DOHH2 (cell line): Measurements from ENCODE around the gene CYB5A.

Source experiments
- H3F3A ChIP-seq: fragments of 200-600 bp; sonication (generic), shearing (Covaris generic); 2 replicates; pipeline ENCODE4 v1.6.0; 2016; ENCODE audit warnings: antibody characterized with exemption, mild to moderate bottlenecking; ENCODE audit not compliant: control insufficient read depth, insufficient read depth
- H3K27ac ChIP-seq: fragments of 200-600 bp; sonication (generic); 2 replicates; pipeline ENCODE4 v1.5.1; 2014; ENCODE audit warnings: low read depth, mild to moderate bottlenecking, low read length, moderate library complexity
- H3K27me3 ChIP-seq: fragments of 200-600 bp; sonication (generic); 2 replicates; pipeline ENCODE4 v1.6.1; 2014; ENCODE audit warnings: mild to moderate bottlenecking, low read length, mixed read lengths; ENCODE audit not compliant: control insufficient read depth
- H3K36me3 ChIP-seq: fragments of 200-600 bp; sonication (generic); 2 replicates; pipeline ENCODE4 v1.6.1; 2014; ENCODE audit warnings: mild to moderate bottlenecking, low read length, moderate library complexity, mixed read lengths; ENCODE audit not compliant: control insufficient read depth
- H3K4me1 ChIP-seq: fragments of 200-600 bp; sonication (generic); 2 replicates; pipeline ENCODE4 v1.6.1; 2014; ENCODE audit warnings: mild to moderate bottlenecking, low read length, mixed read lengths; ENCODE audit not compliant: control insufficient read depth
- H3K4me2 ChIP-seq: fragments of 200-600 bp; sonication (generic); 2 replicates; pipeline ENCODE4 v1.6.0; 2014; ENCODE audit warnings: mild to moderate bottlenecking, low read length, moderate library complexity
- H3K4me3 ChIP-seq: fragments of 200-600 bp; sonication (generic); 2 replicates; pipeline ENCODE4 v1.5.1; 2014; ENCODE audit warnings: mild to moderate bottlenecking, low read length, mixed read lengths
- H3K79me2 ChIP-seq: fragments of 200-600 bp; sonication (generic); 2 replicates; pipeline ENCODE4 v1.6.1; 2014; ENCODE audit warnings: mild to moderate bottlenecking, low read length, mixed read lengths; ENCODE audit not compliant: control insufficient read depth
- H3K9me2 ChIP-seq: fragments of 200-600 bp; sonication (generic); replicated peaks from 2 replicates; pipeline ENCODE4 v1.6.1; 2014; ENCODE audit warnings: mild to moderate bottlenecking, low read length, mixed read lengths; ENCODE audit not compliant: control insufficient read depth
- H3K9me3 ChIP-seq: fragments of 200-600 bp; sonication (generic); 2 replicates; pipeline ENCODE4 v1.6.1; 2014; ENCODE audit warnings: antibody characterized with exemption, low read length, mixed read lengths; ENCODE audit not compliant: control insufficient read depth, insufficient read depth
- H4K20me1 ChIP-seq: fragments of 200-600 bp; sonication (generic); 2 replicates; pipeline ENCODE4 v1.6.0; 2014; ENCODE audit warnings: low read depth, mild to moderate bottlenecking, antibody characterized with exemption, low read length, moderate library complexity; ENCODE audit not compliant: control insufficient read depth, insufficient read depth
- CTCF ChIP-seq: fragments of 200-600 bp; sonication (generic); IDR thresholded peaks from one replicate; pipeline ENCODE4 v1.5.1; 2014; ENCODE audit warnings: antibody characterized with exemption, mild to moderate bottlenecking, low read depth, low read length; ENCODE audit not compliant: poor library complexity, severe bottlenecking
- EZH2phosphoT487 ChIP-seq: fragments of 200-600 bp; sonication (generic); IDR thresholded peaks from 2 replicates; pipeline ENCODE4 v1.6.1; 2017; ENCODE audit warnings: borderline replicate concordance, mild to moderate bottlenecking, antibody characterized with exemption, low read length, moderate library complexity, mixed read lengths

CYB5A gene

GRCh38 chr18:74277296-74277695 is 14.5 kb downstream of the CYB5A start:
- Histone ChIP-seq H3K36me3 (no peaks in the 10 kb centered on the region), H3K4me3 (no peak overlapping the region), H3K4me2 (no peak overlapping the region), H4K20me1 (no peaks in the 10 kb centered on the region), H3K9me3 (no peaks in the 10 kb centered on the region), H3K27ac (no peak overlapping the region), H3K27me3 (no peaks in the 10 kb centered on the region), H3K4me1 (no peaks in the 10 kb centered on the region), H3F3A (no peaks in the 10 kb centered on the region), H3K9me2 (no peaks in the 10 kb centered on the region), H3K79me2 (no peaks in the 10 kb centered on the region)
- TF ChIP-seq EZH2phosphoT487 (no peak), CTCF (no peak)

GRCh38 chr18:74276609-74277008 is 15.2 kb downstream of the CYB5A start:
- H3K9me3 ChIP-seq: no peaks in the 10 kb centered on the region
- no peaks in the 10 kb centered on the region for H3F3A ChIP-seq
- no peaks in the 10 kb centered on the region for H4K20me1 ChIP-seq
- H3K9me2 ChIP-seq: no peaks in the 10 kb centered on the region
- H3K4me2 ChIP-seq: no peak overlapping the region
- no peak overlapping the region for H3K27ac ChIP-seq
- H3K36me3 ChIP-seq: no peaks in the 10 kb centered on the region
- H3K27me3 ChIP-seq: no peaks in the 10 kb centered on the region
- TF ChIP-seq EZH2phosphoT487 (no peak), CTCF (no peak)
- no peaks in the 10 kb centered on the region for H3K4me1 ChIP-seq
- no peaks in the 10 kb centered on the region for H3K79me2 ChIP-seq
- no peak overlapping the region for H3K4me3 ChIP-seq

GRCh38 chr18:74275736-74276135 is 16.0 kb downstream of the CYB5A start:
- no peaks in the 10 kb centered on the region for H3K36me3 ChIP-seq
- no peak overlapping the region for H3K4me3 ChIP-seq
- no peaks in the 10 kb centered on the region for H3K79me2 ChIP-seq
- no peaks in the 10 kb centered on the region for H3K9me2 ChIP-seq
- H3F3A ChIP-seq: no peaks in the 10 kb centered on the region
- TF ChIP-seq CTCF (no peak), EZH2phosphoT487 (no peak)
- H3K9me3 ChIP-seq: no peaks in the 10 kb centered on the region
- H3K4me2 ChIP-seq: no peak overlapping the region
- H4K20me1 ChIP-seq: no peaks in the 10 kb centered on the region
- H3K27ac ChIP-seq: no peak overlapping the region
- H3K4me1 ChIP-seq: no peaks in the 10 kb centered on the region
- H3K27me3 ChIP-seq: no peaks in the 10 kb centered on the region

GRCh38 chr18:74274700-74275099 is 17.1 kb downstream of the CYB5A start:
- H3K27me3 ChIP-seq: no peaks in the 10 kb centered on the region
- no peaks in the 10 kb centered on the region for H3K79me2 ChIP-seq
- no peaks in the 10 kb centered on the region for H3K4me1 ChIP-seq
- TF ChIP-seq CTCF: no peak
- TF ChIP-seq EZH2phosphoT487: no peak
- no peak overlapping the region for H3K4me3 ChIP-seq
- H4K20me1 ChIP-seq: no peaks in the 10 kb centered on the region
- no peak overlapping the region for H3K4me2 ChIP-seq
- H3K36me3 ChIP-seq: no peaks in the 10 kb centered on the region
- no peak overlapping the region for H3K27ac ChIP-seq
- no peaks in the 10 kb centered on the region for H3K9me2 ChIP-seq
- H3K9me3 ChIP-seq: no peaks in the 10 kb centered on the region
- H3F3A ChIP-seq: no peaks in the 10 kb centered on the region
